PC-9 (cell line): ENCODE data around the gene CDH26. TPM values are rescaled to one million over a fixed set of nuclear protein-coding genes. Genes with fewer than 3 reads are reported as not detected.
"Not testable (repeated sequence)": the region's sequence is repeated elsewhere in the genome, so short reads cannot be mapped to it uniquely, and the experiment has no call there.

Experiments used
- BruUV-seq: library from RNA; stranded (reverse); fragments of 400-500 nt; replicated peaks from 2 replicates; lab custom pipeline; 2021; lab: Mats Ljungman, UMichigan
- CTCF ChIA-PET: fragments of 300-600 bp; sonication (Branson Sonifier 250); formaldehyde crosslinking; loops from one replicate; lab custom pipeline; 2022; ENCODE audit warnings: antibody characterized with exemption; lab: Charles Lee
- POLR2A ChIA-PET: fragments of 300-600 bp; sonication (Branson Sonifier 250); formaldehyde crosslinking; loops from one replicate; lab custom pipeline; 2022; ENCODE audit warnings: antibody characterized with exemption; ENCODE audit not compliant: unreplicated experiment; lab: Charles Lee
- DNase-seq, 2 experiments: peaks; one replicate each; pipeline versions ENCODE4 v3.0.0 to v3.0.0-alpha.2; 2015 to 2022; ENCODE audit warnings: mixed read lengths in 1 of 2
- H2AFZ ChIP-seq: fragments of 200-600 bp; sonication (generic); 2 replicates; pipeline ENCODE4 v1.8.1; 2017; ENCODE audit warnings: antibody characterized with exemption
- H3F3A ChIP-seq: fragments of 200-600 bp; sonication (generic); 2 replicates; pipeline ENCODE4 v1.8.1; 2017; ENCODE audit warnings: antibody characterized with exemption, mild to moderate bottlenecking, low read depth; ENCODE audit not compliant: insufficient read depth
- H3K27ac ChIP-seq: fragments of 200-600 bp; sonication (generic); 2 replicates; pipeline ENCODE4 v1.6.1; 2016; ENCODE audit warnings: mixed run types
- H3K27me3 ChIP-seq: fragments of 200-600 bp; sonication (generic); 2 replicates; pipeline ENCODE4 v1.6.1; 2016; ENCODE audit warnings: low read depth, mixed run types; ENCODE audit not compliant: insufficient read depth
- H3K36me3 ChIP-seq: fragments of 200-600 bp; sonication (generic); 2 replicates; pipeline ENCODE4 v1.6.1; 2016; ENCODE audit warnings: low read depth, mixed run types
- H3K4me1 ChIP-seq: fragments of 200-600 bp; sonication (generic); replicated peaks from 2 replicates; pipeline ENCODE4 v1.6.1; 2016; ENCODE audit warnings: mixed run types; ENCODE audit not compliant: insufficient read depth
- H3K4me2 ChIP-seq: fragments of 200-600 bp; sonication (generic); 2 replicates; pipeline ENCODE4 v1.6.1; 2017; ENCODE audit warnings: mixed run types
- H3K4me3 ChIP-seq: fragments of 200-600 bp; sonication (generic); 2 replicates; pipeline ENCODE4 v1.6.1; 2016; ENCODE audit warnings: mixed run types
- H3K79me2 ChIP-seq: fragments of 200-600 bp; sonication (generic); 2 replicates; pipeline ENCODE4 v1.6.1; 2017; ENCODE audit warnings: low read depth, mixed run types
- H3K9me2 ChIP-seq: fragments of 200-600 bp; sonication (generic); 2 replicates; pipeline ENCODE4 v1.8.1; 2017; ENCODE audit warnings: mild to moderate bottlenecking; ENCODE audit not compliant: insufficient read depth
- H3K9me3 ChIP-seq: fragments of 200-600 bp; sonication (generic); 2 replicates; pipeline ENCODE4 v1.8.1; 2016; ENCODE audit warnings: low read depth; ENCODE audit not compliant: insufficient read depth
- H4K20me1 ChIP-seq: fragments of 200-600 bp; sonication (generic); 2 replicates; pipeline ENCODE4 v1.8.1; 2017; ENCODE audit not compliant: insufficient read depth
- EZH2 ChIP-seq: fragments of 200-600 bp; sonication (generic); IDR thresholded peaks from 2 replicates; pipeline ENCODE4 v1.8.0; 2017; ENCODE audit warnings: antibody characterized with exemption, low read depth
- intact Hi-C: fragments of 100-400 bp; cut with micrococcal nuclease; formaldehyde crosslinking; loops from one replicate; pipeline ENCODE4 v1.10.0; 2022; ENCODE audit not compliant: unreplicated experiment
- total RNA-seq: library from RNA; stranded (reverse); gene quantifications from 2 replicates; pipeline ENCODE4 v1.2.3, GENCODE V29; 2021
- TF ChIP-seq, protein P1 (sequence below): fragments of 200-600 bp; sonication (generic); conservative IDR thresholded peaks from 2 replicates; pipeline ENCODE4 v1.6.1; 2017; ENCODE audit warnings: mixed run types, antibody characterized with exemption, mild to moderate bottlenecking, moderate library complexity

CDH26 gene
- total RNA-seq, 1 experiment from 2014 or later = 1.1 TPM

DNA sequence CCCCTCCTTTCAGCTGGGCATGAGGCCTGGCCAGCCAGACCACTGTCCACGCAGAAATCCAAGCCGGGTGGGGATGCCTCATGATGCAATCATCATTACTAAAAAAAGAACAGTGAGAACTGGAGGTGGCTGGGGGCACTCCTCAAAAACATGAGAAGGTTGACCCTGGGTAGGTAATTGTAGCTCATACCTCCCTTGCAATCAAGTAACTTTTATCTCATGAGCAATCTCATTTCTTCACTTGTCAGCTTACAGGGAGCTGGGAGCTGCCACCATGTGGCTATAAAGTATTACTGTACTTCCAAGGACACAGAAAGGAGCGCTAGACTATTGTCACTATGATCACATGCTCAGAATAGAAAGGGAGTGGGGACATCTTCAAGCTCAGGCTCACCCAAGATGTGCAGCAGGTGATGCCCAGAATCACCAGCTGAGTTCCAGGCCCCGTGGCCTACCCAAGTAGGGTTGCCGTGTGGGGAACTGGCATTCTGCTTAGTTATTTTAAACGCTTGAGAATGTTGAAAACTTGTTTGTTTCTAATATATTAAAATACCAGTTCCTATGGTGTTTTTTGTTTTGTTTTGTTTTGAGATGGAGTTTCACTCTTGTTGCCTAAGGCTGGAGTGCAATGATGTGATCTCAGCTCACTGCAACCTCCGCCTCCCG is 3.0 kb upstream of the CDH26 start:
- H3K79me2 ChIP-seq = no peaks in the 10 kb centered on the region
- no peaks in the 10 kb centered on the region for H3K27me3 ChIP-seq
- no peak overlapping the region for H2AFZ ChIP-seq
- DNase-seq = peak in 1 of 2 experiments; percentile 61
- no peaks in the 10 kb centered on the region for H3K9me2 ChIP-seq
- ChIA-PET CTCF (interaction anchor here (0.7 to 1.4 kb wide), 3 partner anchors 17 to 102 kb away, joined by 4 to 5 read pairs (median 4); no protein-coding TSS in a partner anchor), POLR2A (no interaction called here)
- no peak for TF ChIP-seq EZH2
- TF ChIP-seq, protein P1, sequence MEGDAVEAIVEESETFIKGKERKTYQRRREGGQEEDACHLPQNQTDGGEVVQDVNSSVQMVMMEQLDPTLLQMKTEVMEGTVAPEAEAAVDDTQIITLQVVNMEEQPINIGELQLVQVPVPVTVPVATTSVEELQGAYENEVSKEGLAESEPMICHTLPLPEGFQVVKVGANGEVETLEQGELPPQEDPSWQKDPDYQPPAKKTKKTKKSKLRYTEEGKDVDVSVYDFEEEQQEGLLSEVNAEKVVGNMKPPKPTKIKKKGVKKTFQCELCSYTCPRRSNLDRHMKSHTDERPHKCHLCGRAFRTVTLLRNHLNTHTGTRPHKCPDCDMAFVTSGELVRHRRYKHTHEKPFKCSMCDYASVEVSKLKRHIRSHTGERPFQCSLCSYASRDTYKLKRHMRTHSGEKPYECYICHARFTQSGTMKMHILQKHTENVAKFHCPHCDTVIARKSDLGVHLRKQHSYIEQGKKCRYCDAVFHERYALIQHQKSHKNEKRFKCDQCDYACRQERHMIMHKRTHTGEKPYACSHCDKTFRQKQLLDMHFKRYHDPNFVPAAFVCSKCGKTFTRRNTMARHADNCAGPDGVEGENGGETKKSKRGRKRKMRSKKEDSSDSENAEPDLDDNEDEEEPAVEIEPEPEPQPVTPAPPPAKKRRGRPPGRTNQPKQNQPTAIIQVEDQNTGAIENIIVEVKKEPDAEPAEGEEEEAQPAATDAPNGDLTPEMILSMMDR = peak; percentile 54
- no peak overlapping the region for H3K4me2 ChIP-seq
- 0 out of 2 replicates have a peak, but pooled peaks cover 3% of the 10 kb centered on the region for H3K36me3 ChIP-seq
- intact Hi-C loops = no loop called here
- H3K9me3 ChIP-seq = 0 out of 2 replicates have a peak, but pooled peaks cover under 1% of the 10 kb centered on the region
- H3K4me3 ChIP-seq = no peak overlapping the region
- no TSS peak for BruUV-seq
- H3K4me1 ChIP-seq = peaks cover under 1% of the 10 kb centered on the region; the same call in 1 of the 2 replicates
- peaks cover 5% of the 10 kb centered on the region; the same call in 1 of the 2 replicates for H3F3A ChIP-seq
- no peak overlapping the region for H3K27ac ChIP-seq
- no peaks in the 10 kb centered on the region for H4K20me1 ChIP-seq

DNA sequence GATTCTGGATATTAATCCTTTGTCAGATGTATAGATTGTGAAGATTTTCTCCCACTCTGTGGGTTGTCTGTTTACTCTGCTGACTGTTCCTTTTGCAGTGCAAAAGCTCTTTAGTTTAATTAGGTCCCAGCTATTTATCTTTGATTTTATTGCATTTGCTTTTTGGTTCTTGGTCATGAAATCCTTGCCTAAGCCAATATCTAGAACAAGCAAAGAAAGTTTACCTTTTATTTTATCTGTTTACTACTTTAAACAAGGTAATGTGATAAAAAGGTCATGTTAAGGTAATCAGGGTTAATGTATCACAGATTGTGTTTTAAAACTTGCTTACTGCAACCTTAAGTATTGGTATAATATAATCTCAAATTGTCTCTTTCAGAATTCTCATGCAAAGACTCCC is 655 bp upstream of the CDH26 start:
- POLR2A ChIA-PET = not testable (repeated sequence)

DNA sequence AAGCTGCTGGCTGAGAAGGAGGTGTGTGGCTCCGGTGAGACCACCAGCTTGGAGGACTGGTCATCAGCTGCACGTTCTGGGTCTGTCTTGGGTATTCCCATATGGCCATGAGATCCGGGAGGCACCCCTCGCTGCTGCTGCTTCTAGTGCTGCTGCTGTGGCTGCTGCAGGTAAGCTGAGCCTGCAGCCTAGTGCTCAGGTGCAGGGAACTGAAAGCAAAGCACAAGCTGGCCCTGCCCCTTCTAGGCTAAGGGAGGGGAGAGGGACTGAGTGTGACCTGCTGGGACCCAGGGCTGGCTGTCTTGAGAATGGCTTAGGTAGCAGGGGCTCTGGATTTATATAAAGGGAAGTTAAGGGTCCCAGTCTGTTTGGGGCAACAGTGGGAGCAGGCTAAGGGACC is 403 bp downstream of the CDH26 start:
- H3K36me3 ChIP-seq = no peaks in the 10 kb centered on the region
- no peaks in the 10 kb centered on the region for H3K9me2 ChIP-seq
- intact Hi-C loops = no loop called here

More for the DNA sequence above, 655 bp upstream of the CDH26 start:
- H3K4me1 ChIP-seq, H3K79me2 ChIP-seq, CTCF ChIA-PET, H3K4me3 ChIP-seq, BruUV-seq, H3K9me3 ChIP-seq, DNase-seq, H3K9me2 ChIP-seq, H3K27me3 ChIP-seq, H3K36me3 ChIP-seq, H4K20me1 ChIP-seq, intact Hi-C loops, H3F3A ChIP-seq, H3K27ac ChIP-seq, H2AFZ ChIP-seq, H3K4me2 ChIP-seq: not testable (repeated sequence)

More for the DNA sequence above, 403 bp downstream of the CDH26 start:
- 0 out of 2 replicates have a peak, but pooled peaks cover 2% of the 10 kb centered on the region for H3K9me3 ChIP-seq
- no TSS peak for BruUV-seq
- no peaks in the 10 kb centered on the region for H3F3A ChIP-seq
- TF ChIP-seq, protein P1 = no peak
- TF ChIP-seq EZH2 = no peak
- ChIA-PET CTCF (interaction anchor here (0.7 kb wide), 1 partner anchor 112 kb away, joined by 6 read pairs; no protein-coding TSS in a partner anchor), POLR2A (no interaction called here)
- H3K4me1 ChIP-seq = 0 out of 2 replicates have a peak, but pooled peaks cover 4% of the 10 kb centered on the region
- no peak for DNase-seq
- no peaks in the 10 kb centered on the region for H3K79me2 ChIP-seq
- no peak overlapping the region for H3K27ac ChIP-seq
- H3K27me3 ChIP-seq = no peaks in the 10 kb centered on the region
- no peaks in the 10 kb centered on the region for H4K20me1 ChIP-seq
- H2AFZ ChIP-seq = no peak overlapping the region
- no peak overlapping the region for H3K4me2 ChIP-seq
- no peak overlapping the region for H3K4me3 ChIP-seq
